CD4-positive, alpha-beta T cell treated with Interleukin-2 at 100 ng/mL for 4 hours (primary cell): ENCODE results near the gene TRIM52.
A peak's percentile ranks its signal among the peaks of the same experiment; 100 is the strongest.
"Not testable (repeated sequence)": the region's sequence is repeated elsewhere in the genome, so short reads cannot be mapped to it uniquely, and the experiment has no call there.

Experiments used
- DNase-seq: peaks from one replicate; pipeline ENCODE4 v3.0.0-alpha.2; 2020; ENCODE audit warnings: low spot score

Gene TRIM52

GRCh38 chr5:181260720-181261319 lies at the start of gene TRIM52:
Gene TRIM52 (minus strand): TSS chr5:181261143. CDS start chr5:181260813, 330 bp downstream.
- peak; percentile 92 for DNase-seq

- DNase-seq = not testable (repeated sequence)
These were observed 26.4 kb upstream of the TRIM52 start for GRCh38 chr5:181287331-181287730.

- not testable (repeated sequence) for DNase-seq
These were observed 25.2 kb upstream of the TRIM52 start for GRCh38 chr5:181285962-181286705.

DNA sequence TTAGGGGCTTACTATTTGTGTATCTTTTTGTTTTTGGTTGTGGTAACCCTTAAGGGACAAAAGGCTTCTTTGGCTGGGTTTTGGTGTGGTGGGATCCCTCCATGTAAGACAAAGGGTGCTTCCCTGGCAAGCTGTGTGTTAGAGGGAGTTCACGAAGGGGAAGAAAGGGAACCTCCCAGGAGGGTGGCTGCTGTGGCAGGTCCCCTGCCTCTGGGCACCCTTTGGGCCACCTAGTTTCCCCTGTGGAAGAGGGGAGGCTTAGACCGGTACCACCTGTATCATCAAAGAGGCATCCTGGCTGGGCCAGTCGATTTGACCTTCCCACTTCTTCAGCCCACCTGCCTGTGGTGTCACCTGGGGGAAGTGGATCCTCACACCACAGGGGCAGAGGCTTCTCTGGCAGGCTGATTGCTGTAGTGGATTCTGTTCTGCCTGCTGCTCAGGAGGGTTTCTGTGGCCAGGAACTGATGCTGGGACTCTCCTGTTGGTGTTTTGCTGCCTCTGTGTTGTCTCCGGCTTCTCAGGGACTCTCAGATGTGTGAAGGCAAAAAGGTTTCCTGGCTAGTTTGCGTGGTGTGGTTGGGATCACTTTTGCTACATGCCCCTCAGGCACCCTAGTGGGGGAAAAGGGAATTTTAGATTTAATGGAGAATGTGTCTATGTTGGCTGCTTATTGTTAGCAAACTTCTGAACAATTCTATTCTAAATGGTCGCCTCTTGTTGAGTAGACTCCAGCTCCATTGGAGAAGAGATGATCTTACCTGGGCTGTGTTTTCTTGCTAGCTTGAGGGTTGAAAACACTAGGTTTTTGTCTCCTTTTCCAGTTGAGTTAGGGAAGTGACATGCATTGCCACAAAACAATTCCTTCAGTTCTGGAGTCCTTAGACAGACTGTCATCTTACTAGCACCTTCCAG lies 23.2 kb upstream of the TRIM52 start:
- not testable (repeated sequence) for DNase-seq

DNA sequence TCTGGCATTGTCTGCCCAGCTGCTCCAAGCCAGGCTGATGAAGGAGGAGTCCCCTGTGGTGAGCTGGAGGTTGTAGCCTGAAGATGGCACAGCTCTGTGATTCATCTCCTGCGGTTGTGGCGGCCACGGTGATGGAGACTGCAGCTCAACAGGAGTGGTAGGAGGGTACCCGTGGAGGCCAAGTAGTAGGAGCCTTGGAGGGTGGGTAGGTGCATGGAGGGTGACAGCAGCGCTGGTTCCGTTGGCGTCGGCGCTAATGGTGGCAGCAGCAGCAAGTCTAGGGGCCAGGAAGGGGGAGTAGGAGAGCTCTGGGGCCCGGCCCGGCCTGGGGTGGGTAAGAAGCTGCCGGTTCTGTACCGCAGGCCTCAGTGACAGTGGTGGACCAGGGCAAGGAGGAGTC lies 22.4 kb upstream of the TRIM52 start:
- DNase-seq = no peak

GRCh38 chr5:181282874-181283273 lies 21.9 kb upstream of the TRIM52 start:
- DNase-seq = no peak

GRCh38 chr5:181282415-181282814 lies 21.5 kb upstream of the TRIM52 start:
- not testable (repeated sequence) for DNase-seq

- DNase-seq = no peak
These were observed 21.0 kb upstream of the TRIM52 start for GRCh38 chr5:181281984-181282316.

GRCh38 chr5:181281077-181281983 lies 20.4 kb upstream of the TRIM52 start:
- no peak for DNase-seq

DNA sequence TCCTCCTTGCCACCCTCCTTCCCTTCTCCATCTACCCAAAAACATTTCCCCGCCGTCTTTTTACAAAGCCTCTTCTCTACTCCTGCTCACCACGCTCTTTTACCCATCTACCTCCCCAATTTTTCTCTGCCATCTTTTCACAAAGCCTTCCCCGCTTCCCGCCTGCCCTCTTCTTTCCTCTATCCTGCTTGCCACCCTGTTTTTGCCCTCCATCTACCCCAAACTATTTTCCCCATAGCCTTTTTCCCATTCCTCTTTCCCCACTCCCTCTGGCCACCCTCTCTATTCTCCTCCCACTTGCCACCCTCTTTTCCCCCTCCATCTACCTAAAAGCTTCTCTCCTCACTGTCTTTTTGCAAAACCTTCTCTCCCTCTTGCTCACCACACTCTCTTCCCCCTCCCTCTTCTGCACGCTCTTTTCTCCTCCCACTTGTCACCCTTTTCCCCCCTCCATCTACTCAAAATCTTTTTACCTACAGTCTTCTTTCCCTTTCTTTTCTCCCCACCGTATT lies 19.4 kb upstream of the TRIM52 start:
- DNase-seq = no peak

DNA sequence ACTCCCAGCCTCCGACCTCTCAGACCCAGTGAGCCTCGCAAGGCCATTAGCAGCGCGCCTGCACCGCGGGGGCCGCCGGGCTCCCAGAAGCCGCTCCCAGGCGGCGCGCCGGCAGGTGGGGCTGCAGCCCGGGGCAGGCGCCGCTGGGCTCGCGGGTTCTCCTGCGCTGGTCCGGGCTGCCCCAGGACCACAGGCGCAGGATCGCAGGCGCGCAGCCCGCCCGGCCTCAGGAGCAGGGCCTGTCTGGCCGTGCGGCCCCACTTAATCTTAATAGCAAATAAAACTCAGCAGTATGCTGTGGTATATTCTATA lies 12.4 kb upstream of the TRIM52 start:
- not testable (repeated sequence) for DNase-seq

DNA sequence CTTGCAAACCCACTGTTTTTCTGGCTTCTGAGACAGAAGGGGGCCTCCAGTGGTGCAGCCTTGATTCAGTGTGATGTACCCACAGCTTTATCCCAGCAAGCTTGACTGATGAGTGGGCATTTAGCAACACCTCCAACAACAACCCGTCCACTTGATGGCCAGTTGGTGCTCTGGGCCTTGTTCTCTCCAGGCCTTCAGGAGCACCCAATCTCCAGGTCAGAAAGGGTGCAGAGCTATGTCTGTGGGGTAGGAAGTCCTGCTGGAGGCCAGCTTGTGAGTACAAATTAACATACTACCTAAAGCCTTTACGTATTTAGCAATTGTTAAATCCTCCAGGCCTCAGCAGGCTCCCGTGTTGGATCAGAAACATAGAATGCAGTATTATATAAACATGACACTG lies 10.1 kb upstream of the TRIM52 start:
- no peak for DNase-seq

DNA sequence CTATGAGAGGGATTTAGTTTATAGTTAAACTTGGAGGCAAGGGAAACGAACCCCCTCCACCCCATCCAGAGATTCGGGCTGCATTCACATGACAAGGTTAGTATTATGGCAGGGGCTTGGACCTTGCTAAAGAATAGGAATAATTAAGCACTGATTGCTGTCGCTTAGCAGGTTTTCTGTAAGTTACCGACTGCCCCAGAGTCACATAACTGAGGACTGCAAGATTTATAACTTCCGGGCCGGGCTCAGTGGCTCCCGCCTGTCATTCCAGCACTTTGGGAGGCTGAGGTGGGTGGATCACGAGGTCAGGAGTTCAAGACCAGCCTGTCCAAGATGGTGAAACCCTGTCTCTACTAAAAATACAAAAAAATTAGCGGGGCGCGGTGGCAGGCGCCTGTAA lies 7.0 kb upstream of the TRIM52 start:
- DNase-seq = not testable (repeated sequence)

GRCh38 chr5:181267291-181267904 lies 6.5 kb upstream of the TRIM52 start:
- not testable (repeated sequence) for DNase-seq

DNA sequence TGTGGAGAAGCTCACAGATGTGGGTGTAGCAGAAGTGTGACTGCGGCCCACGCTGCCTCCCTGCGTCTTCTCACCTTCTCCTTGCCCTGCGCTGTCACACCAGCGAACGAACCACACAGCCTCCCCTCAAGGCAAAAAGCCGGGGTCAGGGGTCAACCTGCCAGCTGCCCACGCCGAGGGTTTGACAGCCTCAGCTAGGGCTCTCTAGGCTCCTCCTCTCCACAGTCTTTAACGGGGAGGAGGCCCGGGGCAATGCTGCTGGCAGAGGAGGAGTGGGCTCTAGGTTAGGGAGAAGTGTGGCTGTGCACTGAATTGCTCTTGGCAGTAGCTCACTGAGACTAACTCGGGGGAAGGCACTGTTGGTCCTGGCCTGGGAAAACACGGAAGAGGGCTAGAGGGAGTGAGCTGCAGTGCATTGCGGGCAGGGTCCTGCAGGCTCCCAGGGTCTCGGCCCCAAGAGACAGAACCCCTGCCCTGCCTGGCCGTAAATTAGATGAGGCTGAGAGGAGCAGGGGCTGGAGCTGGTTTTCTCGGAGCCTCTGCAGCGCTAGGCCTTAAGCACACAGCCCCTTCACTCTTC lies 4.2 kb upstream of the TRIM52 start:
- DNase-seq = no peak

DNA sequence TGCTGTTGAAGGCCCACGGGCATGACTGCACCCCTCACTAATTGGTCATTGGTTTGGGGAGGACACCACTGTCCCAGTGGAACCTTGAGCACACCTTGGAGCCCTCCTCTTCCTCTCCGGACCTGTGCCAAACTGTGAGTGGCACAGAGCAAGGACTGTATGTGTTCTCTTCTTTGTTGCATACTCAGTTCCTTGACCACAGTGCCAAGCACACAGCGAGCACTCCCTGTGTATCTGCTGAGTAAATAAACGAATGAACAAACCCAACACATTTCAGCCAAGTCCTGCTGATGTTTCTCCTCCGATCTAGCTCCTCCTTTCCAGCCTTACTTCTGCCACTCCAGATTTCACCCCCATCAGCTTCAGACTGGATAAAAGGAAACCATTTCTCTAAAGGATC lies 2.7 kb upstream of the TRIM52 start:
- DNase-seq = no peak

GRCh38 chr5:181261320-181262049 lies 542 bp upstream of the TRIM52 start:
- peak; percentile 74 for DNase-seq

GRCh38 chr5:181259974-181260719 lies 796 bp downstream of the TRIM52 start:
- DNase-seq = no peak

GRCh38 chr5:181259283-181259682 lies 1.7 kb downstream of the TRIM52 start:
- DNase-seq = no peak
